Right renal pelvis (tissue), 4 donors: ENCODE measurements around the gene GPALPP1. TPM values are rescaled to one million over a fixed set of nuclear protein-coding genes. Genes with fewer than 3 reads are reported as not detected.
"Not testable (repeated sequence)": the region's sequence is repeated elsewhere in the genome, so short reads cannot be mapped to it uniquely, and the experiment has no call there.

Source experiments
- DNase-seq, 4 donors: peaks; one replicate each; pipeline ENCODE4 v3.0.0-alpha.2; 2013; ENCODE audit warnings: low read depth in 4 of 4, low spot score in 3 of 4, missing footprints in 1 of 4
- polyA plus RNA-seq, 4 donors: library from polyadenylated mRNA; unstranded; fragments of 120-200 nt; gene quantifications; one replicate each; pipeline ENCODE4 v1.2.1, GENCODE V29; 2013; ENCODE audit not compliant: insufficient read length in 4 of 4

GPALPP1 gene
- polyA plus RNA-seq, 4 donors: 48.3 to 65.3 (median 57.1) TPM

- no peak for DNase-seq
Measured at GRCh38 chr13:45055902-45056648, 66.7 kb downstream of the GPALPP1 start.

DNA sequence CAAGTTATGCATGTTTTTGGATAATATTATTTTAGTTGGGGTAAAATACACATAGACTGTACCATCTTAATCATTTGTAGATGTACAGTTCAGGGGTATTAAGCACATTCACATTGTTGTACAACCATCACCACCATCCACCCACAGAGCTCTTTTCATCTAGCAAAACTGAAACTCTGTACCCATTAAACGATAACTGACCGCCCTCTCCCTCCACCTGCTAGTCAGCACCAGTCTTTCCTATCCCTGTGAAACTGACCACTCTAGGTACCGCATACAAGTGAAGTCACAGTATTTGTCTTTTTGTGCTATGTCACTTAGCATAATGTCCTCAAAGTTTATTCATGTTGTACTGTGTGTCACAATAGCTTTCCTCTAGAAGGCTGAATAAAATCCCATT, 70.7 kb downstream of the GPALPP1 start:
- no peak for DNase-seq

DNA sequence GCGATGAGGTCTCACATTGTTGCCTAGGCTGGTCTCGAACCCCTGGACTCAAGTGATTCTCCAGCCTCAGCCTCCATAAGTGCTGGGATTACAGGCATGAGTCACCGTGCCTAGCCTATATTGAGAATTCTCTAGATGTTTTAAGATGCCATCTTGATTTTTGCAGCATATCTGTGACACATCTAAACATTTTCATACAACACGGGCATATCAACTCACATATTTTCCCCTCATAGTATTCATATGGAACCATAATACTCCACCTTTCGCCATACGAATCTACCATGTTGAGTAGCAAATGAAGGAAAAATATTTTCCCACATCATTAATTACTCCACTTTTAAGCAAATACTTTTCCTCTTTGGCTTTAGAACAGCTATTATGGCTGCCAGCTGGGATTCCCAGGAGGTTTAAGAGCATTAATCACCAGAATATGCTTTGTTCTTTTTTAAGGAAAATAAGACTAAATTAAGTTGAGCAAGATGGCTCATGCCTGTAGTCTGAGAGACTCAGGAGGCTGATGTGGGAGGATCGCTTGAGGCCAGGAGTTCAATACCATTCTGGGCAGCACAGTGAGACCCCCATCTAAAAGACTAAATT, 74.0 kb downstream of the GPALPP1 start:
- DNase-seq: no peak

DNA sequence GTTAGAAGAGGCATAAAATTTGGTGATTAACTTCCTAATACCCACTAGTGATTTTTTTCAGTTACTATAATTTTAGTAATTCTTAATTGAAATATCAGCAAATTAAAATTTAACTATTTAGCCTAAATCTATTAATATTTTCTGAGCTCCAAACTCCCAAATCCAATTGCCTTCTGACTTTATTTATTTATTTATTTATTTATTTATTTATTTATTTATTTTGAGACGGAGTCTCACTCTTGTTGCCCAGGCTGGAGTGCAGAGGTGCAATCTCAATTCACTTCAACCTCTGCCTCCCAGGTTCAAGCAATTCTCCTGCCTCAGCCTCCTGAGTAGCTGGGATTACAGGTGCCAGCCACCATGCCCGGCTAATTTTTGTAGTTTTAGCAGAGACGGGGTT, 74.6 kb downstream of the GPALPP1 start:
- not testable (repeated sequence) for DNase-seq

DNA sequence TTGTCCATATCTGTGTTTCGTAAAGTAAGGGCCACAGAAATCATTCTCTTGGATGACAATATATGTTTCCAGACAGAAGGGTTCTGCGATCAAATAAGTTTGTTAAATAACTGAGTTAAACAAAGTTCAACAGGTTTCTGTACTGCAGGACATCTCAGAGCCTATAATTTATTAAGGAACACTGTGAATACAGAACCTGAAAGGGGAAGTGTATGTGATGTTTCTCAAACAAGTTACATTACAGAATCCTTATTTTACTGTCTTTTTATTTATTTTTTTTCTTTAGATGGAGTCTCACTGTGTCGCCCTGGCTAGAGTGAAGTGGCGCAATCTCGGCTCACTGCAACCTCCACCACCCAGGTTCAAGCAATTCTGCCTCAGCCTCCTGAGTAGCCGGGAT, 75.6 kb downstream of the GPALPP1 start:
- no peak for DNase-seq

- DNase-seq: no peak
Measured at GRCh38 chr13:45068036-45069001, 79.0 kb downstream of the GPALPP1 start.

DNA sequence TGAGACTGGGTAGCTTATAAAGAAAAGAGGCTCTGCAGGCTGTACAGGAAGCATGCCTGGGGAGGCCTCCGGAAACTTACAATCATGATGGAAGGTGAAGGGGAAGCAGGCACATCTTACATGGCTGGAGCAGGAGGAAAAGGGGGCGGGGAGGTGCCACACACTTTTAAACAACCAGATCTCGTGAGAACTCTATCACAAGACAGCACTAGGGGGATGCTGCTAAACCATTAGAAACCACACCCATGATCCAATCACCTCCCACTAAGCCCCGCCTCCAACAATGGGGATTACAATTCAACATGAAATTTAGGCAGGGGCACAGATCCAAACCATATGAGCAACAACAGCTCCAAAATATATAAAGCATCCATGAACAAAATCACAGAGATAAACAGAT, 84.5 kb downstream of the GPALPP1 start:
- DNase-seq: no peak

DNA sequence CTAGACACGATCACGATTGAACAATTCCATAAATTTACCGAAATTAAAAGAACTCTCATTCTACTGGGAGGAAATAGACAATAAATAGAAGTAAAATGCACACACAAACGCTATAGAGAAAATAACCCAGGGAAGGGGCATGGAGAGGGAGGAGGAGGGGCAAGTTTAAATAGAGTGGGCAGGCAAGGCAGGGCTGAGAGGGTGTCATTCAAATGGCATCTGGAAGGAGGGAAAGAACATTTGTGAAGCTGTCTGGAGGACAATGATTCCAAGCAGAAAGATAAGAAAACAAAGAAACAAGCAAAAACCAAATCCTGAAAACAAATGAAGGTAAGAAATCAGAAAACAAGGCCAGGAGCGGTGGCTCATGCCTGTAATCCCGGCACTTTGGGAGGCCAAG, 85.4 kb downstream of the GPALPP1 start:
- no peak for DNase-seq

DNA sequence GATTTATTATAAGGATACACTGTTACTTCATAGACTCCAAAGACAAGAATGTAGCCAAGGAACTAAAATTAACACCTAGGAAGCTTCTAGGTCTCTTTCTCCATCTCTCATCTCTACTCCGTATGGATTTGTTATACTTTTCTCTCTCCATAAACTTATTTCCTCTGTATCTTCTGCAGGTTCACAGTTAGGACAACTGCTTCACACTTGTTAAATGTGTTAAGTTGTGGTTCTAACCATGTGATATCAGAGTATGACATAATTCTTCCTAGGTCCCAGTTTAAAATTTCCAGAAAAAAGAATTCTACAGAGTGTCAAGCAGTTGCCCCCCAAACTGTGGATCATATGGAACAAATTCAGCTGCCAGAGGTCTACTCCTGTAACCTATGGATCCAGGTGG, 88.7 kb downstream of the GPALPP1 start:
- no peak for DNase-seq

Other genes with a start within 250 kb of the GPALPP1 start
- gene NUFIP1, start 67 bp upstream of the GPALPP1 start, polyA plus RNA-seq: 10 to 100 TPM; 12.0 to 13.8 (median 13.8) TPM
- 10 to 100 TPM; 28.3 to 30.5 (median 29.8) TPM for gene GTF2F2, start 131.0 kb downstream of the GPALPP1 start, polyA plus RNA-seq
- gene KCTD4, start 211.5 kb downstream of the GPALPP1 start, polyA plus RNA-seq: under 1 TPM; 0.29 to 0.74 (median 0.43) TPM